Measurements from ENCODE around the gene KIF1A. TPM values are rescaled to one million over a fixed set of nuclear protein-coding genes. Genes with fewer than 3 reads are reported as not detected.
"Not testable (repeated sequence)": the region's sequence is repeated elsewhere in the genome, so short reads cannot be mapped to it uniquely, and the experiment has no call there.

KIF1A gene
- total and polyA plus RNA-seq, 7 experiments from 2014 or later: 0.24 TPM; not detected in 6

DNA sequence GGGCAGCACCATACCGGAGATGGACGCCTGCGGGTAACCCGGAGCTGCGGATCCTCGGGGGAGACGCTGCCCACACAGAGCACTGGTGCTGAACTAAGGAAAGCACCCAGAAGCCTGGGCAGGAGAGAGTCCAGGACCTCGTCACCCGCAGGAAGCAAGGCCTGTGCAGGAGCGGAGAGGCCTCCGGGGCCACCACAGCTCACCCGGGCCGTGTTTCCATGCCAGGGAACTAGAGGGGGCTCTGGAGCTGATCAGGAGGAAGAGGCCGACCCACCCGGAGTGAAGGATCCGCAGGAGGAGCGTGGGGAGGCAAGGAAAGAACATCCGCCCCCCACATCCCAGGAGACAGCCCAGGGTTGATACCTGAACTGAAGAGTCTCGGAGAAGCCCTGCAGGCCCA lies 141.1 kb downstream of the KIF1A start:
- H3K27me3 Mint-ChIP-seq; H3K9me3 Mint-ChIP-seq; intact Hi-C loops (cut with micrococcal nuclease); H3K36me3 ChIP-seq (ENCODE audit: control insufficient read depth in 2 of 3, insufficient read depth in 3 of 3, low read length in 3 of 3); H3K4me3 ChIP-seq (ENCODE audit: low read length); POLR2A ChIA-PET; H3K4me1 Mint-ChIP-seq; DNase-seq; CTCF ChIA-PET; H3K4me1 ChIP-seq (ENCODE audit: control insufficient read depth in 2 of 2, insufficient read depth in 2 of 2, low read length in 2 of 2); H3K27me3 ChIP-seq (ENCODE audit: control insufficient read depth in 2 of 2, insufficient read depth in 2 of 2, low read length in 2 of 2); H3K27ac Mint-ChIP-seq; ATAC-seq; H3K4me3 Mint-ChIP-seq; H3K36me3 Mint-ChIP-seq; H3K27ac ChIP-seq (ENCODE audit: low read depth, low read length); H3K9me3 ChIP-seq (ENCODE audit: control insufficient read depth in 2 of 3, low read length in 3 of 3): not testable (repeated sequence)

DNA sequence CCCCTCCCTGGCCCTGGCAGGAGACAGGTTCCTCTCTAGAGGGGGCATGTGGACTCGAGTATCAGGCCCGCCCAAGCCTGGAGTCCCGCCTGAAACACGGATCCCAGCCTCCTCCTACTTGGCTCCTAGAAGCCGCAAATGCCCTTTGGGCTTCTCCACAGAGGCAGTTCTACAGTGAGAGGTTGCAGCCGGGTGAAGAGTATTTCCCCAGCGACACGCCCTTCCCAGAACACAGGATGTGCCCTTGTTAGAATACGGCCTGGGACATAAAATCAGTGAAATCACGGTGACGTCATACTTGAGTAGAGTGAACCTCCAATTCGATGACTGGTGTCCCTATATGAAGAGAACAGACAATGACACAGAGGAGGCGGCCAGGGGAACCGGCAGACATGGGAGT lies 142.0 kb downstream of the KIF1A start:
- H3K36me3 ChIP-seq (ENCODE audit: control insufficient read depth in 2 of 3, insufficient read depth in 3 of 3, low read length in 3 of 3); CTCF ChIA-PET; H3K9me3 ChIP-seq (ENCODE audit: control insufficient read depth in 2 of 3, low read length in 3 of 3); intact Hi-C loops (cut with micrococcal nuclease); H3K9me3 Mint-ChIP-seq; H3K4me1 Mint-ChIP-seq; H3K27ac Mint-ChIP-seq; H3K4me1 ChIP-seq (ENCODE audit: control insufficient read depth in 2 of 2, insufficient read depth in 2 of 2, low read length in 2 of 2); H3K4me3 Mint-ChIP-seq; H3K36me3 Mint-ChIP-seq; H3K4me3 ChIP-seq (ENCODE audit: low read length); H3K27me3 ChIP-seq (ENCODE audit: control insufficient read depth in 2 of 2, insufficient read depth in 2 of 2, low read length in 2 of 2); POLR2A ChIA-PET; DNase-seq; H3K27ac ChIP-seq (ENCODE audit: low read depth, low read length); H3K27me3 Mint-ChIP-seq; ATAC-seq: not testable (repeated sequence)

DNA sequence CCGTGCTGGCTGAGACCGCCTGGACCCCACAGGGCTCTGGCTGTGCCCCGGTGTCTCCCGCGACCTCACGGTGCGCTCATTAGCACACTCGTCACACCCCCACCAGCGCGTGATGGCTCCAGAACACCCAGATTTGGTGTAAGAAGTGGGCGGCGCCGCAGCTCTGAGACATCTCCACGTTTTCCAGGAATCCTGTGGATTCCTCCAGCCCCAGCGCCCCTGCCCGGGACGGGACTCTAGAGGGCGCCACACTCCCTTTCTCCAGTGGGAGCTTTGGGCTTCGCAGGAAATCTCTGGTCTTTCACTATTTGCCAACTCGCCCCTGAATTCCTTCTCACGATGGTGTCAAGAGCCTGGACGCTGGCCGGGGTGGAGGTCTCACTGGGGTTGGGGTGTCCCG lies 144.7 kb downstream of the KIF1A start:
- H3K27me3 Mint-ChIP-seq: peaks cover 0 to 26% (median 11%) of the 10 kb centered on the region in 5 donors
- POLR2A ChIA-PET: interaction anchor here (0.7 kb wide), 1 partner anchor 115 kb away, joined by 3 read pairs; the partner anchor contains the start of gene DUSP28
- CTCF ChIA-PET: not testable (repeated sequence)

DNA sequence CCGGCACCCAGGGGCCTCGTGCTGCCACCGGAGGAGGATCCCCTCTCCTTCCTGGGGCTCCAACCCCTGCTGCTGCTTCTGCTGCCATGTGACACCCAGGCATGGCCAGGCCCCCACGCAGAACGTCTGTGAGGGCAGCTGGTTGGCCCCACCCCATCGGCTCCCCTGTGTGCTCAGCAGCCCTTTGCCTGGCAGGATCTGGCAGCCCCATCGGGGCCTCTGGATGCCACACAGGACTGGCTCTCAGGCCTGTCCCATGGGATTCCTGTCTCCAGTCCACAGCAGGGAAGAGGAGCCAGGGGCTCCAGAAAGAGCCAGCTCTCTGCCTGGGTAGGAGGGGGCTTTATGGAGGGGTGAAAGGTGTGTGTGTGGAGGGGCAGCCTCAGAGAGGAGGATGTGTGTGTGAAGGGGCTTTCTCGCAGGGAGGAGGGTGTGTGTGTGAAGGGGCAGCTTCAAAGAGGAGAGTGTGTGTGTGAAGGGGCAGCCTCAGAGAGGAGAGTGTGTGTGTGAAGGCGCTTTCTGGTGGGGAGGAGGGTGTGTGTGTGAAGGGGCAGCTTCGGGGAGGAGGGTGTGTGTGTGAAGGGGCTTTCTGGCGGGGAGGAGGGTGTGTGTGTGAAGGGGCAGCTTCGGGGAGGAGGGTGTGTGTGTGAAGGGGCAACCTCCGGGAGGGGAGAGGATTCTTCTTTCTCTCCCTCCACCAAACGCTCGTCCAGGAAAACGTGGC lies 145.4 kb downstream of the KIF1A start:
- H3K4me1 Mint-ChIP-seq; H3K4me3 ChIP-seq (ENCODE audit: low read length); H3K4me3 Mint-ChIP-seq; H3K4me1 ChIP-seq (ENCODE audit: control insufficient read depth in 2 of 2, insufficient read depth in 2 of 2, low read length in 2 of 2); intact Hi-C loops (cut with micrococcal nuclease); H3K9me3 ChIP-seq (ENCODE audit: control insufficient read depth in 2 of 3, low read length in 3 of 3); H3K36me3 ChIP-seq (ENCODE audit: control insufficient read depth in 2 of 3, insufficient read depth in 3 of 3, low read length in 3 of 3); H3K9me3 Mint-ChIP-seq; H3K27ac ChIP-seq (ENCODE audit: low read depth, low read length); H3K27ac Mint-ChIP-seq; H3K36me3 Mint-ChIP-seq; ATAC-seq; DNase-seq; CTCF ChIA-PET; H3K27me3 ChIP-seq (ENCODE audit: control insufficient read depth in 2 of 2, insufficient read depth in 2 of 2, low read length in 2 of 2): not testable (repeated sequence)
- POLR2A ChIA-PET: interaction anchor here (0.7 kb wide), 1 partner anchor 114 kb away, joined by 3 read pairs; the partner anchor contains the start of gene DUSP28
- peaks cover 0 to 32% (median 11%) of the 10 kb centered on the region in 5 donors for H3K27me3 Mint-ChIP-seq

More for the DNA sequence above, 144.7 kb downstream of the KIF1A start:
- H3K36me3 ChIP-seq (ENCODE audit: control insufficient read depth in 2 of 3, insufficient read depth in 3 of 3, low read length in 3 of 3); H3K27ac Mint-ChIP-seq; H3K36me3 Mint-ChIP-seq; H3K4me3 Mint-ChIP-seq; H3K27ac ChIP-seq (ENCODE audit: low read depth, low read length); H3K27me3 ChIP-seq (ENCODE audit: control insufficient read depth in 2 of 2, insufficient read depth in 2 of 2, low read length in 2 of 2); H3K4me1 ChIP-seq (ENCODE audit: control insufficient read depth in 2 of 2, insufficient read depth in 2 of 2, low read length in 2 of 2); intact Hi-C loops (cut with micrococcal nuclease); ATAC-seq; DNase-seq; H3K9me3 Mint-ChIP-seq; H3K4me1 Mint-ChIP-seq; H3K4me3 ChIP-seq (ENCODE audit: low read length); H3K9me3 ChIP-seq (ENCODE audit: control insufficient read depth in 2 of 3, low read length in 3 of 3): not testable (repeated sequence)

DNA sequence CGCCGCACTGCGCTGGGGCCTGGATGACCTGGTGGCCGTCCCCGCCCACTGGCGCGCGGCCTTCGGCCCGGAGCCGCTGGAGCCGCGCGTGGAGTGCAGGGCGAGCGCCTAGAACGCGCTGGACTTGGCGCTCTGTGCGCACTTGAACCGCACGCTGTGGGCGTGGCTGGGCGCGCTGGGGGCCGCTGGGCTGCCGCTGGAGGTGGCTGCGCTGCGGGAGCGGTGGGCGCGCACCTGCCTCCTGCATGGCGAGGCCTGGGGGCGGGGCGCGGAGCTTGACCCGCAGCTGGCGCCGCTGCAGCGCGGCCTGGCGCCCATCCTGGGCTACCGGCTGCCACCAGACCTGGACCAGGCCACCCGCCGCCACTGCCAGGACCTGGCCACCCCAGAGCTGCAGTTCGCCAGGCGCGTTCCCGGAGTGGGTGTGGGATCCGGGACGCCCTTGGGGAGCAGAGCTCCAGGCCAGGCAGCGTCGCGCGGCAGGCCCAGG lies 147.3 kb downstream of the KIF1A start:
- no peak overlapping the region for H3K27ac ChIP-seq (ENCODE audit: low read depth, low read length)
- no peaks in the 10 kb centered on the region for H3K27me3 ChIP-seq (ENCODE audit: control insufficient read depth in 2 of 2, insufficient read depth in 2 of 2, low read length in 2 of 2)
- POLR2A ChIA-PET: no interaction called here
- CTCF ChIA-PET: no interaction called here
- Mint-ChIP-seq H3K36me3 (no peaks in the 10 kb centered on the region), H3K9me3 (no peaks in the 10 kb centered on the region), H3K4me3 (no peak overlapping the region), H3K27me3 (peaks cover 3 to 45% (median 11%) of the 10 kb centered on the region in 5 donors), H3K4me1 (peaks cover 0 to 2% (median 0%) of the 10 kb centered on the region in 7 donors), H3K27ac (no peak overlapping the region)
- no peaks in the 10 kb centered on the region for H3K9me3 ChIP-seq (ENCODE audit: control insufficient read depth in 2 of 3, low read length in 3 of 3)
- no peak for DNase-seq
- no peak for ATAC-seq
- intact Hi-C loops (cut with micrococcal nuclease): no loop called here
- H3K36me3 ChIP-seq (ENCODE audit: control insufficient read depth in 2 of 3, insufficient read depth in 3 of 3, low read length in 3 of 3): no peaks in the 10 kb centered on the region
- H3K4me3 ChIP-seq (ENCODE audit: low read length): no peak overlapping the region
- no peaks in the 10 kb centered on the region for H3K4me1 ChIP-seq (ENCODE audit: control insufficient read depth in 2 of 2, insufficient read depth in 2 of 2, low read length in 2 of 2)

DNA sequence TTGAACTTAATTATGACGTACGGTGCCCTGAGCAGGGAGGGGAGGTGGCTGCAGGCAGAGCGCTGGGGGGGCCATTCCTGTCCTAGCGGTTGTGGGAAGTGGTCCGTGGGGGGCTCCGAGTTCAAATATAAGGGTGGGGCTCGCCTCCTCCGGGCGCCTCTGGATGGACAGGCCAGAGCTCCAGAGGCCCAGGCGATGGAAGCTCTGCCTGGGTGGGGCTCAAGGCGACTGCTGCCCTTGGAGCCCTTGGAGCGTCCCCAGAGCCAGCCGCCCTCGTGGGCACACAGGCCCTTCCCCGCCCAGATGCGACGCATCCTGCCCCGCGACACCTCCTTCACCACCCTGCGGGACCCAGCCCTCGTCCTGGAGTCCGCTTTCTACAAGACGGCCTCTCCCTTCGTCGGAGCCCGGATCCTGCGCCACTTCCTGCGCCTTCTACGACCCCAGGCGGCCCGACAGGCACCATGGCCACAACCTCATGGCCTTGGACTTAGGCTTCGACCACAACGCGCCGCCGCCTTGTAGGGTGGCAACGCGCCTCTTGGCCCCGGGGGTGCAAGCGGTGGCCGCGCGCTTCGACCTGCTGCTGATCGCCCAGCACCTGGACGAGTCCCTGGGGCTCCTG lies 147.8 kb downstream of the KIF1A start:
- no peaks in the 10 kb centered on the region for H3K4me1 ChIP-seq (ENCODE audit: control insufficient read depth in 2 of 2, insufficient read depth in 2 of 2, low read length in 2 of 2)
- peaks cover 9 to 49% (median 17%) of the 10 kb centered on the region in 5 donors for H3K27me3 Mint-ChIP-seq
- H3K36me3 Mint-ChIP-seq: no peaks in the 10 kb centered on the region
- intact Hi-C loops (cut with micrococcal nuclease): no loop called here
- H3K27ac Mint-ChIP-seq: no peak overlapping the region
- POLR2A ChIA-PET: no interaction called here
- H3K4me1 Mint-ChIP-seq: peaks cover 0 to 2% (median 0%) of the 10 kb centered on the region in 7 donors
- CTCF ChIA-PET: no interaction called here
- DNase-seq (no peak), ATAC-seq (no peak)
- peaks cover 0 to under 1% (median 0%) of the 10 kb centered on the region in 11 donors for H3K9me3 Mint-ChIP-seq
- H3K4me3 ChIP-seq (ENCODE audit: low read length): no peak overlapping the region
- no peak overlapping the region for H3K27ac ChIP-seq (ENCODE audit: low read depth, low read length)
- H3K36me3 ChIP-seq (ENCODE audit: control insufficient read depth in 2 of 3, insufficient read depth in 3 of 3, low read length in 3 of 3): no peaks in the 10 kb centered on the region
- H3K9me3 ChIP-seq (ENCODE audit: control insufficient read depth in 2 of 3, low read length in 3 of 3): no peaks in the 10 kb centered on the region
- H3K27me3 ChIP-seq (ENCODE audit: control insufficient read depth in 2 of 2, insufficient read depth in 2 of 2, low read length in 2 of 2): no peaks in the 10 kb centered on the region
- H3K4me3 Mint-ChIP-seq: no peak overlapping the region

DNA sequence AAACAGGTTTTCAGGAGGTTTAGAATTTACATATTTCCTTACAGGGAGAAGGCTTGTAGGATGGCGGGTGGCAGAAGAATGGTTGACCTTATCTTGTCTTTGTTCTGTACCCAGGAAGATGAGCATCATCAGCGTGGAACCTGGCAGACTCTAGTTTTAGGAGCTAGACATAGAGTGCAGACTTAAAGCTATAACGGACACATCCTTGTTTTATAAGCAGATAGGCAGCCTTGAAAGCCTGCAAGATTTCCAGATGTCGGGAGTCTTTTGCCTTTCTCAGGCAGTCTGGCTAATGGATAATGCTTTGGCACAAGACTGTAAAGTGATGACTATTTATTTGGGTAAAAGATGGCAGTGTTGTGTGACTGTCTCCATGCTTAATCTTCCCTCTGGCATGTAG lies 149.1 kb downstream of the KIF1A start:
- Mint-ChIP-seq H3K27me3 (peaks cover 17 to 62% (median 28%) of the 10 kb centered on the region in 5 donors), H3K4me1 (no peaks in the 10 kb centered on the region), H3K9me3 (peaks cover 0 to 7% (median 3%) of the 10 kb centered on the region in 11 donors), H3K27ac (no peak overlapping the region), H3K36me3 (no peaks in the 10 kb centered on the region), H3K4me3 (no peak overlapping the region)
- POLR2A ChIA-PET: no interaction called here
- no peaks in the 10 kb centered on the region for H3K27me3 ChIP-seq (ENCODE audit: control insufficient read depth in 2 of 2, insufficient read depth in 2 of 2, low read length in 2 of 2)
- H3K27ac ChIP-seq (ENCODE audit: low read depth, low read length): no peak overlapping the region
- DNase-seq (no peak), ATAC-seq (no peak)
- intact Hi-C loops (cut with micrococcal nuclease): no loop called here
- H3K9me3 ChIP-seq (ENCODE audit: control insufficient read depth in 2 of 3, low read length in 3 of 3): no peaks in the 10 kb centered on the region
- H3K36me3 ChIP-seq (ENCODE audit: control insufficient read depth in 2 of 3, insufficient read depth in 3 of 3, low read length in 3 of 3): no peaks in the 10 kb centered on the region
- H3K4me3 ChIP-seq (ENCODE audit: low read length): no peak overlapping the region
- no peaks in the 10 kb centered on the region for H3K4me1 ChIP-seq (ENCODE audit: control insufficient read depth in 2 of 2, insufficient read depth in 2 of 2, low read length in 2 of 2)
- CTCF ChIA-PET: no interaction called here
